SIG-M5 (cell line): ENCODE measurements around the gene MAP2.

Experiments
- DNase-seq: peaks from one replicate; lab custom pipeline; 2025; lab: John Stamatoyannopoulos, UW

The MAP2 gene

GRCh38 chr2:209424199-209424701 is 403 bp downstream of the MAP2 start:
- DNase-seq: no peak

GRCh38 chr2:209424781-209425470 is 1.1 kb downstream of the MAP2 start:
- no peak for DNase-seq

- no peak for DNase-seq
Measured at GRCh38 chr2:209425471-209426071, 1.7 kb downstream of the MAP2 start.

- no peak for DNase-seq
Measured at GRCh38 chr2:209426432-209426831, 2.6 kb downstream of the MAP2 start.

GRCh38 chr2:209431701-209432100 is 7.9 kb downstream of the MAP2 start:
- DNase-seq: no peak

- no peak for DNase-seq
Measured at GRCh38 chr2:209441541-209441940, 17.7 kb downstream of the MAP2 start.

- DNase-seq: no peak
Measured at GRCh38 chr2:209442939-209443338, 19.1 kb downstream of the MAP2 start.

- no peak for DNase-seq
Measured at GRCh38 chr2:209445485-209445884, 21.6 kb downstream of the MAP2 start.

GRCh38 chr2:209451209-209451834 is 27.5 kb downstream of the MAP2 start:
- DNase-seq: no peak

GRCh38 chr2:209456489-209456888 is 32.6 kb downstream of the MAP2 start:
- no peak for DNase-seq

- DNase-seq: no peak
Measured at GRCh38 chr2:209458008-209458979, 34.4 kb downstream of the MAP2 start.

- DNase-seq: no peak
Measured at GRCh38 chr2:209459359-209459758, 35.5 kb downstream of the MAP2 start.

- DNase-seq: no peak
Measured at GRCh38 chr2:209460151-209460761, 36.4 kb downstream of the MAP2 start.

GRCh38 chr2:209463226-209463625 is 39.4 kb downstream of the MAP2 start:
- DNase-seq: no peak

GRCh38 chr2:209463835-209464234 is 40.0 kb downstream of the MAP2 start:
- no peak for DNase-seq

GRCh38 chr2:209468846-209469245 is 45.0 kb downstream of the MAP2 start:
- no peak for DNase-seq

- no peak for DNase-seq
Measured at GRCh38 chr2:209469481-209469880, 45.6 kb downstream of the MAP2 start.

- no peak for DNase-seq
Measured at GRCh38 chr2:209470466-209470865, 46.6 kb downstream of the MAP2 start.

GRCh38 chr2:209471037-209471436 is 47.2 kb downstream of the MAP2 start:
- DNase-seq: no peak

GRCh38 chr2:209472112-209472832 is 48.4 kb downstream of the MAP2 start:
- peak; percentile 80 for DNase-seq

- no peak for DNase-seq
Measured at GRCh38 chr2:209472871-209473270, 49.0 kb downstream of the MAP2 start.
